GM12878 (cell line): ENCODE results near the gene HBZ. TPM values are rescaled to one million over a fixed set of nuclear protein-coding genes. Genes with fewer than 3 reads are reported as not detected.

Experiments used
- ATAC-seq: fragments of 200-7000 bp; cut with Tn5 transposase; 3 replicates; pipeline ENCODE4 v1.9.1; 2020; ENCODE audit warnings: mild to moderate bottlenecking, moderate library complexity
- BruUV-seq: library from RNA; stranded (reverse); fragments of 400-500 nt; replicated peaks from 2 replicates; lab custom pipeline; 2021; lab: Mats Ljungman, UMichigan
- CTCF ChIA-PET: fragments of 300-600 bp; sonication (Branson Sonifier 250); formaldehyde crosslinking; extraction: SDS; loops from one replicate; lab custom pipeline; 2021; ENCODE audit warnings: inconsistent platforms; lab: Yijun Ruan, JAX
- POLR2A ChIA-PET: fragments of 350-600 bp; formaldehyde crosslinking; extraction: SDS; loops from one replicate; lab custom pipeline; 2021; ENCODE audit warnings: inconsistent platforms; lab: Charles Lee
- RAD21 ChIA-PET: fragments of 300-600 bp; sonication (Branson Sonifier 250); formaldehyde crosslinking; loops from one replicate; lab custom pipeline; 2023; ENCODE audit warnings: antibody characterized with exemption; ENCODE audit not compliant: unreplicated experiment; lab: Charles Lee
- SMC1A ChIA-PET: fragments of 300-600 bp; sonication (Branson Sonifier 250); formaldehyde crosslinking; loops from one replicate; lab custom pipeline; 2023; ENCODE audit not compliant: unreplicated experiment, uncharacterized antibody; lab: Charles Lee
- DNase-seq: peaks from one replicate; pipeline ENCODE4 v3.0.0-alpha.2; 2011; ENCODE audit warnings: low read depth, low spot score
- FAIRE-seq: peaks from 3 replicates; lab custom pipeline; 2011; peaks lifted over from hg19 to GRCh38; lab: Jason Lieb, UNC
- H2AFZ ChIP-seq: 2 replicates; pipeline ENCODE4 v1.6.0; 2011; ENCODE audit warnings: low read depth, low read length, control low read depth; ENCODE audit not compliant: control insufficient read depth
- H3K27ac ChIP-seq: 2 replicates; pipeline ENCODE4 v1.5.1; 2011; ENCODE audit warnings: control low read depth; ENCODE audit not compliant: control insufficient read depth, insufficient read depth
- H3K27me3 ChIP-seq, 2 experiments: replicated peaks in 1 of 2; 2 replicates each; pipeline versions ENCODE4 v1.6.0 to v1.6.1; 2011; ENCODE audit warnings: low read length in 1 of 2; ENCODE audit not compliant: control insufficient read depth in 2 of 2, insufficient read depth in 2 of 2
- H3K36me3 ChIP-seq, 2 experiments: 2 replicates each; pipeline ENCODE4 v1.5.1; 2011; ENCODE audit warnings: low read length in 1 of 2; ENCODE audit not compliant: control insufficient read depth in 2 of 2, insufficient read depth in 2 of 2
- H3K4me1 ChIP-seq: 2 replicates; pipeline ENCODE4 v1.6.1; 2011; ENCODE audit warnings: mild to moderate bottlenecking, low read length, moderate library complexity, mixed read lengths; ENCODE audit not compliant: control insufficient read depth, insufficient read depth
- H3K4me2 ChIP-seq: 2 replicates; pipeline ENCODE4 v1.6.0; 2011; ENCODE audit warnings: control low read depth; ENCODE audit not compliant: control insufficient read depth, insufficient read depth
- H3K4me3 ChIP-seq: fragments of 200-600 bp; sonication (generic); 2 replicates; pipeline ENCODE4 v1.5.1; 2016
- H3K79me2 ChIP-seq: 2 replicates; pipeline ENCODE4 v1.6.0; 2011; ENCODE audit warnings: low read length; ENCODE audit not compliant: control insufficient read depth, insufficient read depth
- H3K9ac ChIP-seq: 2 replicates; pipeline ENCODE4 v1.8.0; 2011; ENCODE audit warnings: low read length, control low read depth, mixed read lengths; ENCODE audit not compliant: control insufficient read depth, insufficient read depth
- H3K9me3 ChIP-seq: replicated peaks from 3 replicates; pipeline ENCODE4 v1.5.1; 2011; ENCODE audit warnings: mild to moderate bottlenecking, low read length; ENCODE audit not compliant: control insufficient read depth, insufficient read depth
- H4K20me1 ChIP-seq: 2 replicates; pipeline ENCODE4 v1.6.0; 2011; ENCODE audit not compliant: control insufficient read depth, insufficient read depth
- MLLT1 ChIP-seq: fragments of 450-650 bp; IDR thresholded peaks from 2 replicates; pipeline ENCODE4 v1.6.1; 2016; ENCODE audit warnings: mild to moderate bottlenecking
- NKRF ChIP-seq: fragments of 450-650 bp; conservative IDR thresholded peaks from 2 replicates; pipeline ENCODE4 v1.6.1; 2017; ENCODE audit warnings: mild to moderate bottlenecking, moderate library complexity
- RBBP5 ChIP-seq: fragments of 200-600 bp; sonication (generic); conservative IDR thresholded peaks from 2 replicates; pipeline ENCODE4 v1.6.1; 2016
- RFX5 ChIP-seq: IDR thresholded peaks from 2 replicates; pipeline ENCODE4 v1.6.1; 2011; ENCODE audit warnings: low read depth, low read length, improper control_type of control experiment
- STAT1 ChIP-seq: fragments of 450-650 bp; conservative IDR thresholded peaks from 2 replicates; pipeline ENCODE4 v1.6.1; 2014; ENCODE audit warnings: antibody characterized with exemption, mild to moderate bottlenecking
- TAF1 ChIP-seq: IDR thresholded peaks from 2 replicates; pipeline ENCODE4 v1.6.1; 2011; ENCODE audit warnings: mild to moderate bottlenecking, low read depth, low read length, borderline replicate concordance
- YBX1 ChIP-seq: fragments of 450-650 bp; IDR thresholded peaks from 2 replicates; pipeline ENCODE4 v1.6.1; 2016; ENCODE audit warnings: antibody characterized with exemption
- WGBS: methylation state at CpG from one replicate; pipeline ENCODE4 v1.1.6; 2016; ENCODE audit warnings: low lambda C conversion rate; ENCODE audit not compliant: insufficient replicate concordance, insufficient coverage; ENCODE audit errors: missing lambda C conversion rate; 5-methylcytosine and 5-hydroxymethylcytosine counted together
- in situ Hi-C: fragments of 300-500 bp; cut with MboI; formaldehyde crosslinking; loops from 9 replicates; pipeline ENCODE4 v1.14.3; 2018; ENCODE audit warnings: mixed read lengths
- intact Hi-C: fragments of 100-400 bp; cut with micrococcal nuclease; formaldehyde crosslinking; loops from one replicate; pipeline ENCODE4 v1.14.2; 2022; ENCODE audit not compliant: unreplicated experiment
- polyA plus RNA-seq, 11 experiments: library from polyadenylated mRNA; depleted of rRNA in 4 of 11; unstranded in 6 of 11; stranded (reverse) in 5 of 11; fragments of >200 nt; fragmentation: Nextera tagmentation in 4 of 11; fragmentation: Illumina TruSeq in 1 of 11; extraction: Ambion mirVana in 4 of 11; extraction: Trizol in 1 of 11; gene quantifications; 1 replicate in 1 of 11; 2 replicates in 10 of 11; pipeline versions ENCODE4 v1.2.1 to v1.2.3, GENCODE V29; 2011 to 2016; ENCODE audit warnings: inconsistent platforms in 2 of 11, missing spikeins in 2 of 11, low read depth in 1 of 11
- total RNA-seq, 4 experiments: library from RNA; depleted of rRNA in 3 of 4; stranded (reverse); fragments of >200 nt in 3 of 4; fragmentation: Illumina TruSeq in 1 of 4; extraction: Trizol in 1 of 4; gene quantifications; 2 replicates each; pipeline versions ENCODE4 v1.2.1 to v1.2.3, GENCODE V29; 2013 to 2021
- TF ChIP-seq, protein P1 (sequence below): fragments of 450-650 bp; IDR thresholded peaks from 2 replicates; pipeline ENCODE4 v1.6.1; 2014; ENCODE audit warnings: mild to moderate bottlenecking
- TF ChIP-seq, protein P2 (sequence below): IDR thresholded peaks from 2 replicates; pipeline ENCODE4 v1.6.1; 2011; ENCODE audit warnings: borderline replicate concordance, low read depth, mild to moderate bottlenecking, moderate library complexity, low read length; ENCODE audit not compliant: insufficient read depth, poor library complexity, severe bottlenecking

HBZ gene
- total and polyA plus RNA-seq, 10 of the 15 experiments (the other 5 are each of a cell fraction or from before 2014, with no cell fraction given): 0.49 TPM; not detected in 9

DNA sequence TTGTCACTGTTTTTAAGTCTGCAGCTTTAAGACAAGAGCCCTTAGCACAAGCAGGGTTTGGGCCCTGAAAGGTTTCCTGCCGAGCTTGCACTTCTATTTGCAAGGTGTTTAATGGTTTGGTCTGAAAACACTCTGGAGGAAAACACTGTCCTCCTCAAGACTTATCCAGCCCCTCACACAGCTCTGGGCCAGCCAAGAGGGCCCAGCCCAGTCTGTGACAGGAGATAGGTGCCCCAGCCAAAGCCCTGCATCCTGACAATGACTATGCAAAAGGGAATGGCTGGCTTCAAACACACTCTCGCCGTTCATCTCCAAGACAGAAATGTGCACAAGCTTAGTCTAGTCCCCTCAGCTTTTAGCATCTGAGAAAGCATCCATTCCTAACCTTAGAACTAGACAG is 47.5 kb upstream of the HBZ start (continued):
- no peak for TF ChIP-seq YBX1
- TF ChIP-seq MLLT1: no peak

DNA sequence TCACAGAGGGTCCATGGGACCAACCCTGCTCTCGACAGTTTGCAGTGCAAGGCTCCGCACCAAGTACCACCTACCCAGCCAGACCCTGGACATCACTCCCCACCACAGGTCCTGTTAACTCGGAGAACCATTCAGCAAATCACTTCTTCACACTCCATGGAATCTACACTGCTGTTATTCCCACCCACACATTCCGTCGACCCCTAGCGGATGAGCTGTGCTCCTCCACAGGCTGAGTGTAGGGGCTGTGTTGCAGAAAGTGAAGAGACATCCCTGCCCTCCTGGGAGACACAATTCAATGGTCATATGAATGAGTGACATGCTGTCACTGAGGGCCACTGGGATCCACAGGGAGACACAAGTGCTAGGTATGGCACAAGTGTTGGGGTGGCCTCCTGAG is 46.9 kb upstream of the HBZ start:
- Histone ChIP-seq H4K20me1 (no peaks in the 10 kb centered on the region; the same call in 1 of the 2 replicates), H3K27ac (no peak overlapping the region), H3K4me2 (no peak overlapping the region), H3K36me3 (peaks cover 5 to 9% of the 10 kb centered on the region in 2 experiments; a peak in 3 of 4 replicates), H3K9ac (no peak overlapping the region), H3K79me2 (no peaks in the 10 kb centered on the region), H3K27me3 (no peaks in the 10 kb centered on the region), H3K4me3 (no peak overlapping the region), H2AFZ (no peak overlapping the region), H3K9me3 (no peaks in the 10 kb centered on the region), H3K4me1 (no peaks in the 10 kb centered on the region)
- no peak for DNase-seq
- in situ Hi-C loops: loop anchor here (5.0 kb wide), 2 partner anchors 77 to 262 kb away; partner anchors contain the start of gene HBQ1
- CTCF ChIA-PET: interaction anchor here (1.6 to 5.2 kb wide), 5 partner anchors 10 to 256 kb away, joined by 3 to 52 read pairs (median 37); partner anchors contain the start of genes POLR3K and SNRNP25
- intact Hi-C loops: no loop called here
- POLR2A ChIA-PET: no interaction called here
- RAD21 ChIA-PET: interaction anchor here (1.1 to 1.4 kb wide), 2 partner anchors 8 to 216 kb away, joined by 3 to 4 read pairs; no protein-coding TSS in a partner anchor
- TF ChIP-seq, protein P1, sequence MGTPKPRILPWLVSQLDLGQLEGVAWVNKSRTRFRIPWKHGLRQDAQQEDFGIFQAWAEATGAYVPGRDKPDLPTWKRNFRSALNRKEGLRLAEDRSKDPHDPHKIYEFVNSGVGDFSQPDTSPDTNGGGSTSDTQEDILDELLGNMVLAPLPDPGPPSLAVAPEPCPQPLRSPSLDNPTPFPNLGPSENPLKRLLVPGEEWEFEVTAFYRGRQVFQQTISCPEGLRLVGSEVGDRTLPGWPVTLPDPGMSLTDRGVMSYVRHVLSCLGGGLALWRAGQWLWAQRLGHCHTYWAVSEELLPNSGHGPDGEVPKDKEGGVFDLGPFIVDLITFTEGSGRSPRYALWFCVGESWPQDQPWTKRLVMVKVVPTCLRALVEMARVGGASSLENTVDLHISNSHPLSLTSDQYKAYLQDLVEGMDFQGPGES: no peak
- no peak for TF ChIP-seq TAF1
- TF ChIP-seq NKRF: no peak
- no peak for TF ChIP-seq STAT1
- TF ChIP-seq, protein P2, sequence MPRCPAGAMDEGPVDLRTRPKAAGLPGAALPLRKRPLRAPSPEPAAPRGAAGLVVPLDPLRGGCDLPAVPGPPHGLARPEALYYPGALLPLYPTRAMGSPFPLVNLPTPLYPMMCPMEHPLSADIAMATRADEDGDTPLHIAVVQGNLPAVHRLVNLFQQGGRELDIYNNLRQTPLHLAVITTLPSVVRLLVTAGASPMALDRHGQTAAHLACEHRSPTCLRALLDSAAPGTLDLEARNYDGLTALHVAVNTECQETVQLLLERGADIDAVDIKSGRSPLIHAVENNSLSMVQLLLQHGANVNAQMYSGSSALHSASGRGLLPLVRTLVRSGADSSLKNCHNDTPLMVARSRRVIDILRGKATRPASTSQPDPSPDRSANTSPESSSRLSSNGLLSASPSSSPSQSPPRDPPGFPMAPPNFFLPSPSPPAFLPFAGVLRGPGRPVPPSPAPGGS: no peak
- TF ChIP-seq RFX5: no peak
- TF ChIP-seq RBBP5: no peak
- WGBS: 96% methylated on average over 6 of the region's 6 CpGs
- BruUV-seq: no TSS peak
- no peak for ATAC-seq
- SMC1A ChIA-PET: interaction anchor here (1.1 to 1.5 kb wide), 2 partner anchors 39 to 257 kb away, joined by 3 to 4 read pairs; no protein-coding TSS in a partner anchor
- no peak for FAIRE-seq
